NCI-H2029 (cell line): Measurements from ENCODE around the gene PTPRU.

Experiments used
- DNase-seq: peaks from one replicate; lab custom pipeline; 2025; lab: John Stamatoyannopoulos, UW

The PTPRU gene

GRCh38 chr1:29335573-29335972, 99.3 kb downstream of the PTPRU start:
- no peak for DNase-seq

- DNase-seq, result no peak
Measured at GRCh38 chr1:29338908-29339575, 102.7 kb downstream of the PTPRU start.

- DNase-seq, result no peak
Measured at GRCh38 chr1:29341936-29342335, 105.6 kb downstream of the PTPRU start.

- no peak for DNase-seq
Measured at GRCh38 chr1:29342351-29342750, 106.0 kb downstream of the PTPRU start.

GRCh38 chr1:29342983-29343382, 106.7 kb downstream of the PTPRU start:
- DNase-seq, result no peak

GRCh38 chr1:29343476-29343875, 107.2 kb downstream of the PTPRU start:
- DNase-seq, result no peak

GRCh38 chr1:29343908-29344307, 107.6 kb downstream of the PTPRU start:
- no peak for DNase-seq

- no peak for DNase-seq
Measured at GRCh38 chr1:29344336-29344735, 108.0 kb downstream of the PTPRU start.

- DNase-seq, result no peak
Measured at GRCh38 chr1:29346576-29346975, 110.3 kb downstream of the PTPRU start.

GRCh38 chr1:29349871-29350491, 113.7 kb downstream of the PTPRU start:
- no peak for DNase-seq

- no peak for DNase-seq
Measured at GRCh38 chr1:29352719-29353420, 116.5 kb downstream of the PTPRU start.

- DNase-seq, result no peak
Measured at GRCh38 chr1:29354511-29355098, 118.3 kb downstream of the PTPRU start.

GRCh38 chr1:29355375-29355774, 119.1 kb downstream of the PTPRU start:
- no peak for DNase-seq

GRCh38 chr1:29356663-29357062, 120.3 kb downstream of the PTPRU start:
- no peak for DNase-seq

GRCh38 chr1:29357452-29357851, 121.1 kb downstream of the PTPRU start:
- no peak for DNase-seq

- DNase-seq, result no peak
Measured at GRCh38 chr1:29358183-29358582, 121.9 kb downstream of the PTPRU start.

- DNase-seq, result no peak
Measured at GRCh38 chr1:29360768-29361167, 124.4 kb downstream of the PTPRU start.

GRCh38 chr1:29361686-29362085, 125.4 kb downstream of the PTPRU start:
- no peak for DNase-seq

GRCh38 chr1:29362116-29362515, 125.8 kb downstream of the PTPRU start:
- no peak for DNase-seq

- no peak for DNase-seq
Measured at GRCh38 chr1:29362764-29363163, 126.4 kb downstream of the PTPRU start.

- DNase-seq, result no peak
Measured at GRCh38 chr1:29363536-29363935, 127.2 kb downstream of the PTPRU start.

- DNase-seq, result no peak
Measured at GRCh38 chr1:29364101-29364678, 127.9 kb downstream of the PTPRU start.
